Vagina (tissue), 2 donors: ENCODE measurements around the gene UNC93A. TPM values are rescaled to one million over a fixed set of nuclear protein-coding genes. Genes with fewer than 3 reads are reported as not detected.
"Not testable (repeated sequence)": the region's sequence is repeated elsewhere in the genome, so short reads cannot be mapped to it uniquely, and the experiment has no call there.

Source experiments
- DNase-seq, 2 donors: peaks; one replicate each; pipeline ENCODE4 v3.0.0-alpha.2; 2017; ENCODE audit errors: extremely low spot score in 2 of 2
- H3K27ac ChIP-seq: fragments of 200-600 bp; sonication (generic); one replicate; pipeline ENCODE4 v1.5.1; 2019
- H3K27me3 ChIP-seq: fragments of 200-600 bp; sonication (generic); one replicate; pipeline ENCODE4 v1.5.1; 2019
- H3K36me3 ChIP-seq, 2 donors: fragments of 200-600 bp; sonication (generic); one replicate each; pipeline ENCODE4 v1.5.1; 2017 to 2019
- H3K4me1 ChIP-seq: fragments of 200-600 bp; sonication (generic); one replicate; pipeline ENCODE4 v1.5.1; 2019
- H3K4me3 ChIP-seq, 2 donors: fragments of 200-600 bp; sonication (generic); 1 replicate in 1 of 2; 2 replicates in 1 of 2; pipeline ENCODE4 v1.5.1; 2016 to 2019
- H3K9me3 ChIP-seq: fragments of 200-600 bp; sonication (generic); one replicate; pipeline ENCODE4 v1.5.1; 2019
- CTCF ChIP-seq, 3 experiments: fragments of 450-650 bp in 2 of 3; fragments of 200-600 bp in 1 of 3; sonication (generic) in 1 of 3; IDR thresholded peaks; one replicate each; pipeline ENCODE4 v1.5.1; 2017 to 2019; ENCODE audit warnings: antibody characterized with exemption in 3 of 3, mild to moderate bottlenecking in 2 of 3, moderate library complexity in 2 of 3
- POLR2A ChIP-seq, 2 donors: fragments of 450-650 bp; IDR thresholded peaks; one replicate each; pipeline ENCODE4 v1.6.1; 2017; ENCODE audit warnings: antibody characterized with exemption in 2 of 2, mild to moderate bottlenecking in 2 of 2, moderate library complexity in 2 of 2
- POLR2AphosphoS5 ChIP-seq, 2 donors: sonication (generic); formaldehyde crosslinking; IDR thresholded peaks; one replicate each; pipeline ENCODE4 v1.9.0; 2017; ENCODE audit warnings: antibody characterized with exemption in 2 of 2, mild to moderate bottlenecking in 2 of 2, low read depth in 1 of 2; ENCODE audit not compliant: insufficient read depth in 1 of 2
- intact Hi-C: fragments of 100-400 bp; cut with DNase I; formaldehyde crosslinking; loops from one replicate; pipeline ENCODE4 v1.15.1; 2023
- total RNA-seq: library from RNA; depleted of rRNA; stranded (reverse); fragments of >200 nt; gene quantifications from one replicate; pipeline ENCODE4 v1.2.3, GENCODE V29; 2016

UNC93A gene
- total RNA-seq, 1 donor from 2014 or later = 2.0 TPM

GRCh38 chr6:167288591-167289225, 2.4 kb upstream of the UNC93A start:
- H3K4me3 ChIP-seq, H3K36me3 ChIP-seq, H3K4me1 ChIP-seq, H3K27ac ChIP-seq, DNase-seq, intact Hi-C loops, H3K9me3 ChIP-seq, H3K27me3 ChIP-seq: not testable (repeated sequence)
- peak in 1 of 3 experiments; percentile 18 for TF ChIP-seq CTCF (IDR thresholded peaks at IDR 0.05)

- H3K4me3 ChIP-seq, intact Hi-C loops, H3K36me3 ChIP-seq, H3K9me3 ChIP-seq, H3K27ac ChIP-seq, H3K27me3 ChIP-seq, DNase-seq, H3K4me1 ChIP-seq: not testable (repeated sequence)
Measured at GRCh38 chr6:167289291-167289690, 1.8 kb upstream of the UNC93A start.

GRCh38 chr6:167291623-167292300, 647 bp downstream of the UNC93A start:
- DNase-seq = no peak

GRCh38 chr6:167292301-167293087, 1.4 kb downstream of the UNC93A start:
- Histone ChIP-seq H3K36me3 (no peaks in the 10 kb centered on the region), H3K27ac (no peak overlapping the region), H3K4me3 (no peak overlapping the region), H3K4me1 (no peaks in the 10 kb centered on the region), H3K27me3 (no peaks in the 10 kb centered on the region), H3K9me3 (no peaks in the 10 kb centered on the region)
- no peak for DNase-seq
- intact Hi-C loops = no loop called here
- TF ChIP-seq CTCF (IDR thresholded peaks at IDR 0.05) = no peak
- no peak for TF ChIP-seq POLR2A (IDR thresholded peaks at IDR 0.05)
- TF ChIP-seq POLR2AphosphoS5 (IDR thresholded peaks at IDR 0.05; ENCODE audit: insufficient read depth in 1 of 2, low read depth in 1 of 2) = no peak

More at GRCh38 chr6:167291623-167292300, 647 bp downstream of the UNC93A start:
- H3K27ac ChIP-seq = no peak overlapping the region
- H3K4me1 ChIP-seq = no peaks in the 10 kb centered on the region
- H3K4me3 ChIP-seq = no peak overlapping the region
- no peaks in the 10 kb centered on the region for H3K36me3 ChIP-seq
- no peaks in the 10 kb centered on the region for H3K27me3 ChIP-seq
- TF ChIP-seq CTCF (IDR thresholded peaks at IDR 0.05) (no peak), POLR2AphosphoS5 (IDR thresholded peaks at IDR 0.05; ENCODE audit: insufficient read depth in 1 of 2, low read depth in 1 of 2) (no peak)
- H3K9me3 ChIP-seq = no peaks in the 10 kb centered on the region
- intact Hi-C loops = no loop called here

GRCh38 chr6:167293088-167293589, 2.0 kb downstream of the UNC93A start:
- Histone ChIP-seq H3K27ac (no peak overlapping the region), H3K9me3 (no peaks in the 10 kb centered on the region), H3K27me3 (no peaks in the 10 kb centered on the region), H3K36me3 (no peaks in the 10 kb centered on the region), H3K4me1 (no peaks in the 10 kb centered on the region), H3K4me3 (no peak overlapping the region)
- no peak for DNase-seq
- intact Hi-C loops = no loop called here
- TF ChIP-seq CTCF (IDR thresholded peaks at IDR 0.05) (no peak), POLR2AphosphoS5 (IDR thresholded peaks at IDR 0.05; ENCODE audit: insufficient read depth in 1 of 2, low read depth in 1 of 2) (no peak), POLR2A (IDR thresholded peaks at IDR 0.05) (no peak)
